Tibial artery (tissue), 4 donors: Measurements from ENCODE around the gene ABCA10.

Experiments used
- DNase-seq, 2 donors: peaks; one replicate each; pipeline ENCODE4 v3.0.0-alpha.2; 2019
- H3K27ac ChIP-seq, 2 donors: fragments of 200-600 bp; sonication (generic) in 1 of 2; 1 replicate in 1 of 2; 2 replicates in 1 of 2; pipeline ENCODE4 v1.5.1; 2018 to 2019; ENCODE audit warnings: mild to moderate bottlenecking in 1 of 2
- H3K27me3 ChIP-seq, 2 donors: fragments of 200-600 bp; sonication (generic) in 1 of 2; one replicate each; pipeline versions ENCODE4 v1.5.1 to v1.6.0; 2016 to 2019
- H3K36me3 ChIP-seq, 3 donors: fragments of 200-600 bp; sonication (generic) in 2 of 3; one replicate each; pipeline ENCODE4 v1.5.1; 2016 to 2019; ENCODE audit warnings: mild to moderate bottlenecking in 2 of 3
- H3K4me1 ChIP-seq, 4 donors: fragments of 200-600 bp; sonication (generic) in 2 of 4; 1 replicate in 3 of 4; 2 replicates in 1 of 4; pipeline ENCODE4 v1.5.1; 2016 to 2019
- H3K4me3 ChIP-seq, 2 donors: fragments of 200-600 bp; sonication (generic) in 1 of 2; 1 replicate in 1 of 2; 2 replicates in 1 of 2; pipeline ENCODE4 v1.5.1; 2018 to 2019; ENCODE audit warnings: mild to moderate bottlenecking in 2 of 2
- H3K9me3 ChIP-seq, 3 donors: fragments of 200-600 bp; sonication (generic) in 1 of 3; one replicate each; pipeline ENCODE4 v1.5.1; 2016 to 2019
- CTCF ChIP-seq, 2 experiments: fragments of 200-600 bp in 1 of 2; fragments of 450-650 bp in 1 of 2; IDR thresholded peaks; one replicate each; pipeline ENCODE4 v1.5.1; 2017 to 2019; ENCODE audit warnings: antibody characterized with exemption in 2 of 2, mild to moderate bottlenecking in 1 of 2, moderate library complexity in 1 of 2
- intact Hi-C: fragments of 100-400 bp; cut with DNase I; formaldehyde crosslinking; loops from one replicate; pipeline ENCODE4 v1.15.0; 2023; ENCODE audit warnings: low total_unique reads

Gene ABCA10

GRCh38 chr17:69268543-69269014 lies 40.0 kb upstream of the ABCA10 start:
- H3K27me3 ChIP-seq: no peaks in the 10 kb centered on the region
- H3K27ac ChIP-seq: no peak overlapping the region
- H3K9me3 ChIP-seq: no peaks in the 10 kb centered on the region
- no peak for TF ChIP-seq CTCF (IDR thresholded peaks at IDR 0.05)
- no peak overlapping the region for H3K4me3 ChIP-seq
- H3K36me3 ChIP-seq: peaks cover 0 to 6% (median 0%) of the 10 kb centered on the region in 3 donors
- no peaks in the 10 kb centered on the region for H3K4me1 ChIP-seq
- no peak for DNase-seq
- intact Hi-C loops: no loop called here

DNA sequence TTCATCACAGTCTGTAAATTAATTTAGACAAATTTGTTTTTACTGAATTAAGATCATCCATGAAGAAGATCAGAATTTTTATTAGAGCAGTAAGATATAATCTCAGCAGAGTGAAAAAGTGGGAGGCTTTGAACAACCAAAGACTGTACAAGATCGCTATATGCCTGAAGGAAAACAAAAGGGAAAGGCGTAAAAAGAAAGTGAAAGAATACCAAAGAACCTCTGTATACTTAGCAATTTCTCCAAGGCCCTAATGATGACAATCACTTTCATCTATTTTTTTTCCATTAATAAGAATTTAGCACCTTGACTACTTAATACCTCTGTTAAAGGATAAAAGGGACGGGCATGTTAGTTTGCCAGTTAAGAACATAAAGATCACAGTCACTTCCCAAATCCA lies 38.6 kb upstream of the ABCA10 start:
- intact Hi-C loops: no loop called here
- TF ChIP-seq CTCF (IDR thresholded peaks at IDR 0.05): no peak
- no peaks in the 10 kb centered on the region for H3K9me3 ChIP-seq
- no peak for DNase-seq
- peaks cover 0 to 6% (median 0%) of the 10 kb centered on the region in 3 donors for H3K36me3 ChIP-seq
- H3K27me3 ChIP-seq: no peaks in the 10 kb centered on the region
- H3K4me3 ChIP-seq: no peak overlapping the region
- no peaks in the 10 kb centered on the region for H3K4me1 ChIP-seq
- H3K27ac ChIP-seq: no peak overlapping the region

- intact Hi-C loops: no loop called here
These were observed 37.2 kb upstream of the ABCA10 start for GRCh38 chr17:69265873-69266272.

GRCh38 chr17:69254187-69254586 lies 25.6 kb upstream of the ABCA10 start:
- no peaks in the 10 kb centered on the region for H3K4me1 ChIP-seq
- H3K27ac ChIP-seq: no peak overlapping the region
- intact Hi-C loops: no loop called here
- H3K9me3 ChIP-seq: no peaks in the 10 kb centered on the region
- no peak for DNase-seq
- H3K36me3 ChIP-seq: peaks cover 11 to 33% (median 27%) of the 10 kb centered on the region in 3 donors
- no peak overlapping the region for H3K4me3 ChIP-seq
- H3K27me3 ChIP-seq: no peaks in the 10 kb centered on the region
- no peak for TF ChIP-seq CTCF (IDR thresholded peaks at IDR 0.05)

More at GRCh38 chr17:69265873-69266272, 37.2 kb upstream of the ABCA10 start:
- no peak for DNase-seq
- peaks cover 0 to 6% (median 0%) of the 10 kb centered on the region in 3 donors for H3K36me3 ChIP-seq
- H3K4me3 ChIP-seq: no peak overlapping the region
- TF ChIP-seq CTCF (IDR thresholded peaks at IDR 0.05): no peak
- no peak overlapping the region for H3K27ac ChIP-seq
- no peaks in the 10 kb centered on the region for H3K27me3 ChIP-seq
- no peaks in the 10 kb centered on the region for H3K4me1 ChIP-seq
- no peaks in the 10 kb centered on the region for H3K9me3 ChIP-seq

DNA sequence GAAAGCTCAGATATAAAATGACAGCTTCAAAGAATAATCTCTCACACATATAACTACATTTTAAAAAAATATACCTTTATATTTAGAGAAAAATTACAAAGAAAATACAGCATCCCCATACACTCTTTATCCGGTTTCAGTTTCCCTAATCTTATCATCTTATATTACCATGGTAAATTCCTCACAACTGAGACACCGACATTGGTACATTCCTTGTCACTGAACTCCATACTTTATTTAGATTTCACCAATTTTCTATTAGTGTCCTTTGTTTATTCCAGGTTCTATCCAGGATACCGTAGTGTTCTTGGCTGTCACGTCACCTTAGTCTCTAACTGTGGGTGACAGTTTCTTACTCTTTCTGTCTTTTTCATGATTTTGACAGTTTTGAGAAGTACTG lies 22.0 kb upstream of the ABCA10 start:
- Histone ChIP-seq H3K27ac (no peak overlapping the region), H3K4me1 (no peaks in the 10 kb centered on the region), H3K9me3 (no peaks in the 10 kb centered on the region), H3K36me3 (peaks cover 13 to 34% (median 27%) of the 10 kb centered on the region in 3 donors), H3K27me3 (no peaks in the 10 kb centered on the region), H3K4me3 (no peak overlapping the region)
- DNase-seq: no peak
- no peak for TF ChIP-seq CTCF (IDR thresholded peaks at IDR 0.05)
- intact Hi-C loops: no loop called here
